HEK293T (cell line): ENCODE results near the gene PTPRA.
"Not testable (repeated sequence)": the region's sequence is repeated elsewhere in the genome, so short reads cannot be mapped to it uniquely, and the experiment has no call there.

Experiments
- CTCF ChIA-PET: fragments of 350-600 bp; formaldehyde crosslinking; extraction: SDS; loops from one replicate; lab custom pipeline; 2021; ENCODE audit warnings: antibody characterized with exemption, inconsistent platforms; lab: Yijun Ruan, JAX
- POLR2A ChIA-PET: fragments of 350-600 bp; formaldehyde crosslinking; extraction: SDS; loops from one replicate; lab custom pipeline; 2020; ENCODE audit warnings: antibody characterized with exemption, inconsistent platforms; lab: Yijun Ruan, JAX
- DNase-seq: peaks from one replicate; pipeline ENCODE4 v3.0.0; 2012; ENCODE audit warnings: mixed read lengths; ENCODE audit errors: extremely low spot score
- ARNT ChIP-seq: fragments of 450-650 bp; IDR thresholded peaks from 2 replicates; pipeline ENCODE4 v1.6.1; 2017; ENCODE audit warnings: mild to moderate bottlenecking
- BHLHE40 ChIP-seq: fragments of 450-650 bp; IDR thresholded peaks from 2 replicates; pipeline ENCODE4 v1.6.1; 2016; ENCODE audit warnings: mild to moderate bottlenecking, moderate library complexity, borderline replicate concordance
- CTBP1 ChIP-seq: fragments of 450-650 bp; IDR thresholded peaks from 2 replicates; pipeline ENCODE4 v1.6.1; 2016; ENCODE audit warnings: borderline replicate concordance
- ELF4 ChIP-seq: fragments of 450-650 bp; IDR thresholded peaks from 2 replicates; pipeline ENCODE4 v1.6.1; 2017; ENCODE audit warnings: antibody characterized with exemption
- FOXA1 ChIP-seq: fragments of 450-650 bp; IDR thresholded peaks from 2 replicates; pipeline ENCODE4 v1.6.1; 2016; ENCODE audit warnings: mild to moderate bottlenecking
- FOXK2 ChIP-seq: fragments of 450-650 bp; IDR thresholded peaks from 2 replicates; pipeline ENCODE4 v1.6.1; 2016; ENCODE audit warnings: mild to moderate bottlenecking
- FOXM1 ChIP-seq: fragments of 450-650 bp; IDR thresholded peaks from 2 replicates; pipeline ENCODE4 v1.6.1; 2017; ENCODE audit warnings: mild to moderate bottlenecking, borderline replicate concordance
- HDGF ChIP-seq: fragments of 450-650 bp; IDR thresholded peaks from 2 replicates; pipeline ENCODE4 v1.6.1; 2017; ENCODE audit warnings: antibody characterized with exemption, borderline replicate concordance
- L3MBTL2 ChIP-seq: fragments of 450-650 bp; conservative IDR thresholded peaks from 2 replicates; pipeline ENCODE4 v1.6.1; 2016; ENCODE audit warnings: mild to moderate bottlenecking
- LEF1 ChIP-seq: fragments of 450-650 bp; IDR thresholded peaks from 2 replicates; pipeline ENCODE4 v1.6.1; 2017; ENCODE audit warnings: mild to moderate bottlenecking, borderline replicate concordance
- NFRKB ChIP-seq: fragments of 450-650 bp; IDR thresholded peaks from 2 replicates; pipeline ENCODE4 v1.6.1; 2016; ENCODE audit warnings: mild to moderate bottlenecking, moderate library complexity
- SP1 ChIP-seq: fragments of 450-650 bp; IDR thresholded peaks from 2 replicates; pipeline ENCODE4 v1.6.1; 2017
- SUZ12 ChIP-seq: fragments of 450-650 bp; IDR thresholded peaks from 2 replicates; pipeline ENCODE4 v1.6.1; 2016; ENCODE audit warnings: mild to moderate bottlenecking
- TARDBP ChIP-seq: fragments of 450-650 bp; IDR thresholded peaks from 2 replicates; pipeline ENCODE4 v1.6.1; 2016
- ZNF384 ChIP-seq: fragments of 450-650 bp; IDR thresholded peaks from 2 replicates; pipeline ENCODE4 v1.6.1; 2016
- TF ChIP-seq, protein P1 (sequence below): fragments of 450-650 bp; IDR thresholded peaks from 2 replicates; pipeline ENCODE4 v1.6.1; 2016

The PTPRA gene

DNA sequence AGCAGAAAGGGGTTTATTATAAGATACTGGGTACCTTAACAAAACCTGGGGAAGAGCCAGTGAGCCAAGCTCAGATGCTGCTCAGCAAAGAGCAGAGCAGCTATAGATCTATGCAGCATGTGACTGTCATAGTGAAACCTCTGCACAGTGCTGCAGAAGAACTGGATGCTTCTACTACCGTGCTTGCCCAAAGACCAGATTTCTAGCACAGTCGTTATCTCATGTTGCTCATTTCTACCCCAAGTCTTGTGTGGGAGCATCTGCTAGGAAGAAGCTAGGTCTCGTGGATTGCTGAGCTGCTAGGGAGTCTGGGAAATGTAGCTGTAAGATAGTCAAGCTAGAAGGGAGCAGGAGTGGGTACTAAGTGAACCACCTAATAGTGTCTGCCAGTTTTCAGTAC is 138.5 kb downstream of the PTPRA start:
- no peak for TF ChIP-seq ARNT
- no peak for TF ChIP-seq FOXK2
- no peak for TF ChIP-seq ZNF384
- TF ChIP-seq HDGF = no peak
- TF ChIP-seq BHLHE40 = no peak
- TF ChIP-seq FOXM1 = no peak
- TF ChIP-seq SP1 = no peak
- TF ChIP-seq ELF4 = no peak
- TF ChIP-seq L3MBTL2 = no peak
- TF ChIP-seq, protein P1, sequence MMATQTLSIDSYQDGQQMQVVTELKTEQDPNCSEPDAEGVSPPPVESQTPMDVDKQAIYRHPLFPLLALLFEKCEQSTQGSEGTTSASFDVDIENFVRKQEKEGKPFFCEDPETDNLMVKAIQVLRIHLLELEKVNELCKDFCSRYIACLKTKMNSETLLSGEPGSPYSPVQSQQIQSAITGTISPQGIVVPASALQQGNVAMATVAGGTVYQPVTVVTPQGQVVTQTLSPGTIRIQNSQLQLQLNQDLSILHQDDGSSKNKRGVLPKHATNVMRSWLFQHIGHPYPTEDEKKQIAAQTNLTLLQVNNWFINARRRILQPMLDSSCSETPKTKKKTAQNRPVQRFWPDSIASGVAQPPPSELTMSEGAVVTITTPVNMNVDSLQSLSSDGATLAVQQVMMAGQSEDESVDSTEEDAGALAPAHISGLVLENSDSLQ = no peak
- no peak for TF ChIP-seq CTBP1
- TF ChIP-seq NFRKB = no peak
- no peak for TF ChIP-seq SUZ12
- no peak for TF ChIP-seq LEF1
- CTCF ChIA-PET = interaction anchor here (0.5 kb wide), 1 partner anchor 11 kb away, joined by 3 read pairs; no protein-coding TSS in a partner anchor
- POLR2A ChIA-PET = interaction anchor here (1.2 kb wide), 1 partner anchor 139 kb away, joined by 4 read pairs; the partner anchor contains the start of gene PTPRA
- DNase-seq = no peak

DNA sequence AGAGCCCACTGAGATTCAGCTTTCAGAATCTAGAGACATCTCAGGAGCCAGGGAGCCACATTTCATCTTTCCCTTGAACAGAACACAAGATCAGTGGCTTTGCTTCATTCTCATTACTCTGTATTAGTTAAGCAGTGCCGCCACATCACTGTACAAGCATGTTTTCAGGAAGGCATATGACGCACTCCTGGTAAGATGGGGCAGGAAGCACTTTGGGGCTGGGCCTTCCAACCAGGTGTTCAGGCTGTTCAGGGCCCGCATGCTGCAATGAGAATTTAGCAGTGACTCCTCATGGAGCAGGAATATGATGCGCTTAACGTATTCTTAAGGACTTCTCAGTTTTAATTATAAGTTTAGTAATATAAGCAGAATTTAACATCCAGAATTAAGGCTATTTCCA is 140.5 kb downstream of the PTPRA start:
- POLR2A ChIA-PET = no interaction called here
- CTCF ChIA-PET = no interaction called here
- no peak for DNase-seq
- TF ChIP-seq FOXA1 (no peak), SUZ12 (no peak), SP1 (no peak), L3MBTL2 (no peak), ARNT (no peak), TARDBP (no peak), BHLHE40 (no peak), FOXK2 (no peak), LEF1 (no peak)

DNA sequence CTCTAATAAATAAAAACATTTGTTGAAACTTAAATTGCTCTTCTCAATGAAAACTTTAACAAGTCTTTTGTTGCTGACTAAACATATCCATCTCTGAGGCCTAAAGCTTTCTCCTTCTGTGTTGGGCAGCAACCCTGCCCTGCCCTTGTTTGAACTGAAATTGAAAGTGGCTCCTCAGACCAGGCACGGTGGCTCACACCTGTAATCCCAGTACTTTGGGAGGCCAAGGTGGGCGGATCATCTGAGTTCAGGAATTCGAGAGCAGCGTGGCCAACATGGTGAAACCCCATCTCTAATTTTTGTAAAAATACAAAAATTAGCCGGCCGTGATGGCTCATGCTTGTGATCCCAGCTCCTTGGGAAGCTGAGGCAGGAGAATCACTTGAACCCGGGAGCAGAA is 140.9 kb downstream of the PTPRA start:
- ChIA-PET POLR2A (no interaction called here), CTCF (no interaction called here)

DNA sequence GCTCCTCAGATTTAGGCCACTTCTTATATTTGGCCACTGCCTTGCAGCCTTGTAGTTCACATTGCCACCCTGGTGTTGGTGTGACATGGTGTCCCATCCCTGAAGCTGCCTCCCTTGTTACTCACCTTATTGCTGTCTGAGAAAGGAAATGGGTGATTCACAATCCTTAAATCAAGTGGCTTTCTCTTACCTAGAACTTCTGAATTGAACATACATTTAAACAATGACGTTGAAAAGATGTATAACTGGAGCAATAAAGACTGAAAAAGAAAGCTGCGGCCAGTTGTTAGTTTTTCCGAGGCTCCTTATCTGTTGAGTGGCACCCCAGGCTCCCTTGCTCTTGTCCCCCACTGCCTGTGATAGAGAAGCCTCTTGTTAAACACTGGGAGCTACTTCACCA is 141.4 kb downstream of the PTPRA start:
- TF ChIP-seq ELF4 = no peak
- no peak for TF ChIP-seq LEF1
- TF ChIP-seq ARNT = no peak
- TF ChIP-seq BHLHE40 = no peak
- TF ChIP-seq FOXA1 = no peak
- TF ChIP-seq ZNF384 = no peak
- no peak for TF ChIP-seq FOXK2
- TF ChIP-seq FOXM1 = no peak
- TF ChIP-seq, protein P1 = no peak
- no peak for DNase-seq
- POLR2A ChIA-PET = no interaction called here
- CTCF ChIA-PET = interaction anchor here (0.8 kb wide), 1 partner anchor 198 kb away, joined by 3 read pairs; no protein-coding TSS in a partner anchor

More for the DNA sequence above, 140.9 kb downstream of the PTPRA start:
- DNase-seq = no peak
- TF ChIP-seq ARNT (no peak), BHLHE40 (no peak), NFRKB (no peak), LEF1 (no peak), HDGF (no peak), ELF4 (no peak), FOXA1 (no peak), SP1 (no peak), L3MBTL2 (no peak), SUZ12 (no peak), CTBP1 (no peak), TARDBP (no peak), ZNF384 (no peak), FOXM1 (no peak), FOXK2 (no peak)
- TF ChIP-seq, protein P1 = no peak

DNA sequence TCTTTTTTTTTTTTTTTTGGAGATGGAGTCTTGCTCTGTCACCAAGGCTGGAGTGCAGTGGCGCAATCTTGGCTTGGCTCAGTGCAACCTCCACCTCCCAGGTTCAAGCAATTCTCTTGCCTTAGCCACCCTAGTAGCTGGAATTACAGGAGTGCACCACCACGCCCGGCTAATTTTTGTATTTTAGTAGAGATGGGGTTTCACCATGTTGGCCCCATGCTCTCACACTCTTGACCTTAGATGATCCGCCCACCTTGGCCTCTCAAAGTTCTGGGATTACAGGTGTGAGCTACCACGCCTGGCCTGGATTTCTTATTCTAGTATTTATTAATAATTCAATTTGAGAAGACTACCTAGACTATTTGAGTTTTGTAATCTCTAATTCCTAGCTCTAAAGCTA is 142.0 kb downstream of the PTPRA start:
- POLR2A ChIA-PET, DNase-seq: not testable (repeated sequence)
- CTCF ChIA-PET = interaction anchor here (0.8 kb wide), 1 partner anchor 199 kb away, joined by 3 read pairs; no protein-coding TSS in a partner anchor

DNA sequence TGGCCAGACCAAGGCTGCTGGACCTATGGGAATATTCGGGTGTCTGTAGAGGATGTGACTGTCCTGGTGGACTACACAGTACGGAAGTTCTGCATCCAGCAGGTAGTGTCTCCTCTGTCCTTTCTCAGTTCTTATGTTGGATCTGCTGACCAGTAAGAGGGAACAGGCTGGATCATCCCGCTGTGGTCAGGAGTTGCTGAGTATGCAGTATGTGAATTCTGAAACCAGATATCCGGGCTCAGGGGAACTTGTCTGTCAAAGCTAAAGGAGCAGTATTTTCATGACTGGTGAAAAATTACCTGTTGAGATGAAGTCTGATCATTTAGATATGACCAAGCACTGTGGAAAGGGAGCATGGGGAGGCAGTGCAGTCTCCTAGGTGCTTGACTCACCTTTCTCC is 148.0 kb downstream of the PTPRA start:
- POLR2A ChIA-PET = no interaction called here
- DNase-seq = no peak
- CTCF ChIA-PET = no interaction called here
- TF ChIP-seq BHLHE40 (no peak), CTBP1 (no peak)

DNA sequence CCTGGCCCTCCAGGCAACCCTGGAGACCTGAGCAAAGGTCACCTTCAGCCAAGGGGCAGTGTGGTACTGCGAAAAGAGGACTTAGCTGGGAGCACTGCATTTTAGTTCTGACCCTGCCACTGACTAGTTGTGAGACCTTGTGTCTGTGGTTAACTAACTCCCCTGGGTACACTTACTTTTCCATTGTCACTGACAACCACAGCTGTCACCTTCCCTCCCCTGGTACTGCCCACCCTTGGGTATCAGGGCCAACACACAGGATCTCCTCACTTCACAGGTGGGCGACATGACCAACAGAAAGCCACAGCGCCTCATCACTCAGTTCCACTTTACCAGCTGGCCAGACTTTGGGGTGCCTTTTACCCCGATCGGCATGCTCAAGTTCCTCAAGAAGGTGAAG is 148.5 kb downstream of the PTPRA start:
- TF ChIP-seq, protein P1 = no peak
- no peak for TF ChIP-seq BHLHE40
- no peak for TF ChIP-seq HDGF
- no peak for TF ChIP-seq L3MBTL2
- TF ChIP-seq TARDBP = no peak
- TF ChIP-seq CTBP1 = no peak
- TF ChIP-seq FOXA1 = no peak
- no peak for TF ChIP-seq NFRKB
- TF ChIP-seq ZNF384 = no peak
- no peak for TF ChIP-seq FOXK2
- no peak for TF ChIP-seq LEF1
- no peak for TF ChIP-seq SUZ12
- TF ChIP-seq SP1 = no peak
- no peak for TF ChIP-seq ARNT
- no peak for TF ChIP-seq ELF4
- TF ChIP-seq FOXM1 = no peak
- POLR2A ChIA-PET = no interaction called here
- CTCF ChIA-PET = no interaction called here
- no peak for DNase-seq

DNA sequence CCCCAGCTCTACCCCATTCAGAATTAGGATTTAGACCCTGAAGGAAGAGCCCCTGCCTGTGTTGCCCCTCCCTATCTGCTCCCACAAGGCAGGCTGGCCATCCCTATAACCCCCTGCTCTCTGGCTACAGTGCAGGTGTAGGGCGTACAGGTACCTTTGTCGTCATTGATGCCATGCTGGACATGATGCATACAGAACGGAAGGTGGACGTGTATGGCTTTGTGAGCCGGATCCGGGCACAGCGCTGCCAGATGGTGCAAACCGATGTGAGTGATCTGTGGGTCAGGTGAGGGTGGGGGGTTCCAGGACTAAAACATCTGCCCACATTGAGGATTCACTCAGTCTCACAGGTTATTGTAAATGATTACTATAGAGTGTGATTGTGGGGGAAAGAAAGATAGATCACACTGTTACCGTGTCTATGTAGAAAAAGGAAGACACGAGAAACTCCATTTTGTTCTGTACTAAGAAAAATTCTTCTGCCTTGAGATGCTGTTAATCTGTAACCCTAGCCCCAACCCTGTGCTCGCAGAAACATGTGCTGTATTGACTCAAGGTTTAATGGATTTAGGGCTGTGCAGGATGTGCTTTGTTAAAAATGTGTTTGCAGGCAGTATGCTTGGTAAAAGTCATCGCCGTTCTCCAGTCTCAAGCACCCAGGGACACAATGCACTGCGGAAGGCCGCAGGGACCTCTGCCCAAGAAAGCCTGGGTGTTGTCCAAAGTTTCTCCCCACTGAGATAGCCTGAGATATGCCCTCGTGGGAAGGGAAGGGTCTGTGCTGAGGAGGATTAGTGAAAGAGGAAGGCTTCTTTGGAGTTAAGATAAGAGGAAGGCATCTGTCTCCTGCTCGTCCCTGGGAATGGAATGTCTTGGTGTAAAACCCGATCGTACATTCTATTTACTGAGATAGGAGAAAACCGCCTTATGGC is 149.5 kb downstream of the PTPRA start:
- CTCF ChIA-PET, POLR2A ChIA-PET, DNase-seq: not testable (repeated sequence)
